ENCODE data around the gene ZNF469. TPM values are rescaled to one million over a fixed set of nuclear protein-coding genes. Genes with fewer than 3 reads are reported as not detected.

Gene ZNF469
- total RNA-seq, 1 donor from 2014 or later = 1.5 TPM

- Mint-ChIP-seq H3K4me3 (no peak overlapping the region), H3K9me3 (peaks cover 9% of the 10 kb centered on the region), H3K4me1 (ENCODE audit: unreplicated experiment) (no peaks in the 10 kb centered on the region), H3K27ac (no peak overlapping the region), H3K36me3 (no peaks in the 10 kb centered on the region), H3K27me3 (no peaks in the 10 kb centered on the region)
- DNase-seq (ENCODE audit: extremely low spot score, unreplicated experiment) = no peak
- TF ChIP-seq, protein P1, sequence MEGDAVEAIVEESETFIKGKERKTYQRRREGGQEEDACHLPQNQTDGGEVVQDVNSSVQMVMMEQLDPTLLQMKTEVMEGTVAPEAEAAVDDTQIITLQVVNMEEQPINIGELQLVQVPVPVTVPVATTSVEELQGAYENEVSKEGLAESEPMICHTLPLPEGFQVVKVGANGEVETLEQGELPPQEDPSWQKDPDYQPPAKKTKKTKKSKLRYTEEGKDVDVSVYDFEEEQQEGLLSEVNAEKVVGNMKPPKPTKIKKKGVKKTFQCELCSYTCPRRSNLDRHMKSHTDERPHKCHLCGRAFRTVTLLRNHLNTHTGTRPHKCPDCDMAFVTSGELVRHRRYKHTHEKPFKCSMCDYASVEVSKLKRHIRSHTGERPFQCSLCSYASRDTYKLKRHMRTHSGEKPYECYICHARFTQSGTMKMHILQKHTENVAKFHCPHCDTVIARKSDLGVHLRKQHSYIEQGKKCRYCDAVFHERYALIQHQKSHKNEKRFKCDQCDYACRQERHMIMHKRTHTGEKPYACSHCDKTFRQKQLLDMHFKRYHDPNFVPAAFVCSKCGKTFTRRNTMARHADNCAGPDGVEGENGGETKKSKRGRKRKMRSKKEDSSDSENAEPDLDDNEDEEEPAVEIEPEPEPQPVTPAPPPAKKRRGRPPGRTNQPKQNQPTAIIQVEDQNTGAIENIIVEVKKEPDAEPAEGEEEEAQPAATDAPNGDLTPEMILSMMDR (conservative IDR thresholded peaks at IDR 0.05) = no peak
Observed at GRCh38 chr16:88341551-88342290, 41.0 kb upstream of the ZNF469 start.

GRCh38 chr16:88342491-88342890, 40.3 kb upstream of the ZNF469 start:
- peaks cover 9% of the 10 kb centered on the region for H3K9me3 Mint-ChIP-seq
- H3K4me3 Mint-ChIP-seq = no peak overlapping the region
- H3K36me3 Mint-ChIP-seq = no peaks in the 10 kb centered on the region
- H3K4me1 Mint-ChIP-seq (ENCODE audit: unreplicated experiment) = no peaks in the 10 kb centered on the region
- TF ChIP-seq, protein P1 (conservative IDR thresholded peaks at IDR 0.05) = no peak
- no peak overlapping the region for H3K27ac Mint-ChIP-seq
- no peaks in the 10 kb centered on the region for H3K27me3 Mint-ChIP-seq
- no peak for DNase-seq (ENCODE audit: extremely low spot score, unreplicated experiment)

DNA sequence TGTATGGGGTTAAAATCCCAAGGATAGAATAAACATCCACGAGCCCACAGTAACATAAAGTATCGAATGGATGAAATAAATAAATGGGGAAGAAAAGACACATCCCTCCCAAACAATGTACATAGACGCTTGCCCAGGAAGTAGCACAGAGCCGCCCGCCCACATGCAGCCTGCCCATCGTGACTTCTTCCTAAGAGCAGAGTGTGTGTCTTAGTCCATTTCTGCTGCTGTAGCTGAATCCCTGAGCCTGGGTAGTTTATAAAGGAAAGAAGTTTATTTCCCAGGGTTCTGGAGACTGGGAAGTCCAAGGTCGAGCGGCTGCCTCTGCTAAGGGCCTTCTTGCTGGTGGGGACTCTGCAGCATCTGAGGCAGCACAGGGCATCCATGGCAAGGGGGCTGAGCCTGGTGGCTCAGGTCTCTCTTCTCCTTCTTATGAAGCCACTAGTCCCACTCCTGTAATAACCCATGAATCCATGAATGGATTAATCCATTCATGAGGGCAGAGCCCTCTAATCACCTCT, 39.4 kb upstream of the ZNF469 start:
- no peak overlapping the region for H3K27ac Mint-ChIP-seq
- H3K36me3 Mint-ChIP-seq = no peaks in the 10 kb centered on the region
- no peak for DNase-seq (ENCODE audit: extremely low spot score, unreplicated experiment)
- no peaks in the 10 kb centered on the region for H3K27me3 Mint-ChIP-seq
- TF ChIP-seq, protein P1 (conservative IDR thresholded peaks at IDR 0.05) = no peak
- H3K4me1 Mint-ChIP-seq (ENCODE audit: unreplicated experiment) = no peaks in the 10 kb centered on the region
- no peak overlapping the region for H3K4me3 Mint-ChIP-seq
- peaks cover 9% of the 10 kb centered on the region for H3K9me3 Mint-ChIP-seq

DNA sequence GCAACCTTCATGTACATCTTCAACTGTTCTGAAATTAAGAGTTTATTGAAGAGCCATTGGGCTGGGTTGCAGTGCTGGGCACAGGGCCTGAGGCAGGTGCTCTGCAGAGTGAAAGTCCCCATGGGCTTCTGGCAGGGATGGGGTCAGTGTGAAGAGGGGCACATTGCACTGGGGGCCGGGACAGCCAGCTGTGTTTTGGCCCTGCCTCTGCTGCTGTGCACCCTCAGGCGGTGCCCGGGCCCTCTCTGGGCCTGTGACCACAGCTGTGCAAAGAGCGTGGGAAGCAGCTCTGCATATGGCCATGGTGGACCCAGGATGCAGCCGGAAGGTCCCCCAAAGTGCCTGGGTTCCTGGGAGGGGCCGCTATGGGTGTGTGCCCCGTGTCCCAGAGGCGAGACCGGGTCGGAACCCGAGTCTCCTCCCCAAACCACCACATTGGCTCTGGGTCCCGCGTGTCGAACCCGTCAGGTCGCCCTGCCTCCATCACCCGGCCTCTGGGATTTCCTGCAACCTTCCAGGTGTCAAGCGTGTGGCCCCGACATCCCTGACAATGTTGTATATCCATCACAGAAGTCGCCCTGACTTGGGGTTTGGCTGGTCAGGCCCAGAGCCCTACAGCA, 38.2 kb upstream of the ZNF469 start:
- DNase-seq (ENCODE audit: extremely low spot score, unreplicated experiment) = no peak
- H3K4me1 Mint-ChIP-seq (ENCODE audit: unreplicated experiment) = no peaks in the 10 kb centered on the region
- H3K27me3 Mint-ChIP-seq = no peaks in the 10 kb centered on the region
- H3K9me3 Mint-ChIP-seq = peaks cover 9% of the 10 kb centered on the region
- no peak overlapping the region for H3K4me3 Mint-ChIP-seq
- H3K27ac Mint-ChIP-seq = no peak overlapping the region
- H3K36me3 Mint-ChIP-seq = no peaks in the 10 kb centered on the region
- TF ChIP-seq, protein P1 (conservative IDR thresholded peaks at IDR 0.05) = no peak

GRCh38 chr16:88345031-88345720, 37.6 kb upstream of the ZNF469 start:
- Mint-ChIP-seq H3K4me3 (no peak overlapping the region), H3K4me1 (ENCODE audit: unreplicated experiment) (no peaks in the 10 kb centered on the region), H3K36me3 (no peaks in the 10 kb centered on the region), H3K9me3 (peaks cover 9% of the 10 kb centered on the region), H3K27ac (no peak overlapping the region), H3K27me3 (no peaks in the 10 kb centered on the region)
- DNase-seq (ENCODE audit: extremely low spot score, unreplicated experiment) = no peak
- TF ChIP-seq, protein P1 (conservative IDR thresholded peaks at IDR 0.05) = no peak
